Caco-2 (cell line): Measurements from ENCODE around the gene NCK1. TPM values are rescaled to one million over a fixed set of nuclear protein-coding genes. Genes with fewer than 3 reads are reported as not detected.

Experiments used
- BruUV-seq: library from RNA; stranded (reverse); fragments of 400-500 nt; replicated peaks from 2 replicates; lab custom pipeline; 2021; lab: Mats Ljungman, UMichigan
- CTCF ChIA-PET: fragments of 300-600 bp; sonication (Branson Sonifier 250); formaldehyde crosslinking; loops from one replicate; lab custom pipeline; 2022; ENCODE audit warnings: antibody characterized with exemption; lab: Charles Lee
- POLR2A ChIA-PET: fragments of 300-600 bp; sonication (Branson Sonifier 250); formaldehyde crosslinking; loops from one replicate; lab custom pipeline; 2022; ENCODE audit warnings: antibody characterized with exemption; lab: Charles Lee
- DNase-seq, 2 experiments: peaks; one replicate each; pipeline versions ENCODE4 v3.0.0 to v3.0.0-alpha.2; 2020 to 2022
- H3K27me3 ChIP-seq: replicated peaks from 2 replicates; pipeline ENCODE4 v1.6.0; 2011; ENCODE audit warnings: low read length; ENCODE audit not compliant: control insufficient read depth, insufficient read depth
- H3K36me3 ChIP-seq: 2 replicates; pipeline ENCODE4 v1.5.1; 2011; ENCODE audit warnings: low read length; ENCODE audit not compliant: control insufficient read depth, insufficient read depth
- H3K4me1 ChIP-seq: fragments of 250-450 bp; sonication (Bioruptor Pico); 2 replicates; pipeline ENCODE4 v1.5.1; 2020; ENCODE audit warnings: mild to moderate bottlenecking
- H3K4me3 ChIP-seq: 2 replicates; pipeline ENCODE4 v1.5.1; 2011; ENCODE audit warnings: low read depth, mild to moderate bottlenecking, control low read depth, low read length
- H3K9me3 ChIP-seq: fragments of 250-450 bp; sonication (Bioruptor Pico); 2 replicates; pipeline ENCODE4 v1.5.1; 2020; ENCODE audit warnings: mild to moderate bottlenecking, moderate library complexity
- H3K27ac Mint-ChIP-seq: one replicate; pipeline ENCODE4 v1.8.0; 2022; ENCODE audit warnings: mixed read lengths; ENCODE audit not compliant: unreplicated experiment
- H3K27me3 Mint-ChIP-seq: one replicate; pipeline ENCODE4 v1.8.0; 2022; ENCODE audit warnings: mixed read lengths; ENCODE audit not compliant: insufficient read depth, unreplicated experiment
- H3K36me3 Mint-ChIP-seq: one replicate; pipeline ENCODE4 v1.8.0; 2022; ENCODE audit warnings: mild to moderate bottlenecking, mixed read lengths; ENCODE audit not compliant: insufficient read depth, unreplicated experiment
- H3K4me1 Mint-ChIP-seq: one replicate; pipeline ENCODE4 v1.8.0; 2022; ENCODE audit warnings: low read depth, mixed read lengths; ENCODE audit not compliant: unreplicated experiment
- H3K4me3 Mint-ChIP-seq: one replicate; pipeline ENCODE4 v1.8.0; 2022; ENCODE audit warnings: mild to moderate bottlenecking, moderate library complexity, mixed read lengths; ENCODE audit not compliant: unreplicated experiment
- H3K9me3 Mint-ChIP-seq: one replicate; pipeline ENCODE4 v1.8.0; 2022; ENCODE audit warnings: mixed read lengths; ENCODE audit not compliant: unreplicated experiment
- intact Hi-C: fragments of 100-400 bp; cut with micrococcal nuclease; formaldehyde crosslinking; loops from one replicate; pipeline ENCODE4 v1.10.0; 2022; ENCODE audit not compliant: unreplicated experiment
- total RNA-seq: library from RNA; stranded (reverse); gene quantifications from 2 replicates; pipeline ENCODE4 v1.2.3, GENCODE V29; 2022
- TF ChIP-seq, protein P1 (sequence below), 2 experiments: fragments of 200-600 bp in 1 of 2; IDR thresholded peaks; 1 replicate in 1 of 2; 2 replicates in 1 of 2; pipeline versions ENCODE4 v1.5.1 to v1.8.0; 2011 to 2022; ENCODE audit warnings: antibody characterized with exemption in 1 of 2, control low read depth in 1 of 2, inconsistent platforms in 1 of 2, low read depth in 1 of 2, low read length in 1 of 2, mild to moderate bottlenecking in 1 of 2, moderate library complexity in 1 of 2; ENCODE audit not compliant: insufficient read depth in 1 of 2, severe bottlenecking in 1 of 2, unreplicated experiment in 1 of 2

NCK1 gene
- total RNA-seq, 1 experiment from 2014 or later = 37.3 TPM

GRCh38 chr3:136919799-136920580, 58.0 kb downstream of the NCK1 start:
- POLR2A ChIA-PET = no interaction called here
- no TSS peak for BruUV-seq
- H3K4me1 Mint-ChIP-seq = peaks cover 8% of the 10 kb centered on the region

GRCh38 chr3:136920904-136921611, 59.0 kb downstream of the NCK1 start:
- Mint-ChIP-seq H3K9me3 (peaks cover 13% of the 10 kb centered on the region), H3K27me3 (no peaks in the 10 kb centered on the region), H3K27ac (no peak overlapping the region), H3K4me3 (no peak overlapping the region), H3K4me1 (peaks cover 8% of the 10 kb centered on the region), H3K36me3 (no peaks in the 10 kb centered on the region)
- no TSS peak for BruUV-seq
- Histone ChIP-seq H3K4me1 (no peaks in the 10 kb centered on the region), H3K36me3 (no peaks in the 10 kb centered on the region), H3K27me3 (no peaks in the 10 kb centered on the region), H3K4me3 (no peak overlapping the region), H3K9me3 (peaks cover 9% of the 10 kb centered on the region; the same call in 1 of the 2 replicates)
- ChIA-PET CTCF (no interaction called here), POLR2A (no interaction called here)
- TF ChIP-seq, protein P1, sequence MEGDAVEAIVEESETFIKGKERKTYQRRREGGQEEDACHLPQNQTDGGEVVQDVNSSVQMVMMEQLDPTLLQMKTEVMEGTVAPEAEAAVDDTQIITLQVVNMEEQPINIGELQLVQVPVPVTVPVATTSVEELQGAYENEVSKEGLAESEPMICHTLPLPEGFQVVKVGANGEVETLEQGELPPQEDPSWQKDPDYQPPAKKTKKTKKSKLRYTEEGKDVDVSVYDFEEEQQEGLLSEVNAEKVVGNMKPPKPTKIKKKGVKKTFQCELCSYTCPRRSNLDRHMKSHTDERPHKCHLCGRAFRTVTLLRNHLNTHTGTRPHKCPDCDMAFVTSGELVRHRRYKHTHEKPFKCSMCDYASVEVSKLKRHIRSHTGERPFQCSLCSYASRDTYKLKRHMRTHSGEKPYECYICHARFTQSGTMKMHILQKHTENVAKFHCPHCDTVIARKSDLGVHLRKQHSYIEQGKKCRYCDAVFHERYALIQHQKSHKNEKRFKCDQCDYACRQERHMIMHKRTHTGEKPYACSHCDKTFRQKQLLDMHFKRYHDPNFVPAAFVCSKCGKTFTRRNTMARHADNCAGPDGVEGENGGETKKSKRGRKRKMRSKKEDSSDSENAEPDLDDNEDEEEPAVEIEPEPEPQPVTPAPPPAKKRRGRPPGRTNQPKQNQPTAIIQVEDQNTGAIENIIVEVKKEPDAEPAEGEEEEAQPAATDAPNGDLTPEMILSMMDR (IDR thresholded peaks at IDR 0.05; ENCODE audit: insufficient read depth in 1 of 2, low read depth in 1 of 2, low read length in 1 of 2, severe bottlenecking in 1 of 2, unreplicated experiment in 1 of 2) = no peak
- intact Hi-C loops = no loop called here
- DNase-seq = no peak

More at GRCh38 chr3:136919799-136920580, 58.0 kb downstream of the NCK1 start:
- H3K27ac Mint-ChIP-seq = no peak overlapping the region
- no peak for DNase-seq
- H3K4me1 ChIP-seq = no peaks in the 10 kb centered on the region
- no peaks in the 10 kb centered on the region for H3K36me3 Mint-ChIP-seq
- H3K27me3 Mint-ChIP-seq = no peaks in the 10 kb centered on the region
- peaks cover 9% of the 10 kb centered on the region; the same call in 1 of the 2 replicates for H3K9me3 ChIP-seq
- peaks cover 13% of the 10 kb centered on the region for H3K9me3 Mint-ChIP-seq
- H3K4me3 ChIP-seq = no peak overlapping the region
- H3K4me3 Mint-ChIP-seq = no peak overlapping the region
- TF ChIP-seq, protein P1 (IDR thresholded peaks at IDR 0.05; ENCODE audit: insufficient read depth in 1 of 2, low read depth in 1 of 2, low read length in 1 of 2, severe bottlenecking in 1 of 2, unreplicated experiment in 1 of 2) = no peak
- CTCF ChIA-PET = no interaction called here
- intact Hi-C loops = no loop called here
- no peaks in the 10 kb centered on the region for H3K36me3 ChIP-seq
- no peaks in the 10 kb centered on the region for H3K27me3 ChIP-seq

DNA sequence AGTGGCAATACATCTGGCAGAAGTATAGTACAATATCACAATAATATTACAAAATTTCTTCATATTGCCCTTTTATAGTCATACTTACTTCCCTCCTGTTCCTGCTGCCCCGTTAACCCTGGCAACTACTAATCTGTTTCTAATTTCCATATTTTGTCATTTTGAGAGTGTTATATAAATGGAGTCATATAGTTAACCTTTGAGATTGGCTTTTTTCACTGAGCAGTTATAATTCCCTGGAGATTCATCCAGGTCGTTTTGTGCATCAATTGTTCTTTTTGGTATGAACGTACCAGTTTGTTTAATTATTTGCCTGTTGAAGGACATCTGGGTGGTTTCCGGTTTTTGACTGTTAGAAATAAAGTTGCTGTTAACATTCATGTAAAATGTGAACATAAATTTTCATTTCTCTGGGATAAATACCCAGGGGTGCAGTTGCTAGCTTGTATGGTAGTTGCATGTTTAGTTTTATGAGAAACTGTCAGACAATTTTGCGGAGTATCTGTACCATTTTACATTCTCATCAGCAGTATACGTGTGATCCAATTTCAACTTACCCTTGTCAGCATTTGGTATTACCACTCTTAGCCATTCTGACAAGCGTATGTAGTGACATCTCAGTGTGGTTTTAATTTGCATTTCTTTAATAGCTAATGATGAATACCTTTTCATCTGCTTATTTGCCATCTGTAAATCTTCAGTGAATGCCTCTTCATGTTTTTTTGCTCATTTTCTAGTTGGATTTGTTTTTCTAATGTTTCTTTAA, 63.6 kb downstream of the NCK1 start:
- TF ChIP-seq, protein P1 (IDR thresholded peaks at IDR 0.05; ENCODE audit: insufficient read depth in 1 of 2, low read depth in 1 of 2, low read length in 1 of 2, severe bottlenecking in 1 of 2, unreplicated experiment in 1 of 2) = no peak
- Histone ChIP-seq H3K9me3 (peaks cover 6% of the 10 kb centered on the region; the same call in 1 of the 2 replicates), H3K36me3 (no peaks in the 10 kb centered on the region), H3K4me3 (no peak overlapping the region), H3K4me1 (no peaks in the 10 kb centered on the region), H3K27me3 (no peaks in the 10 kb centered on the region)
- CTCF ChIA-PET = no interaction called here
- BruUV-seq = no TSS peak
- H3K4me3 Mint-ChIP-seq = no peak overlapping the region
- peaks cover 12% of the 10 kb centered on the region for H3K9me3 Mint-ChIP-seq
- POLR2A ChIA-PET = no interaction called here
- intact Hi-C loops = no loop called here
- DNase-seq = no peak
- H3K27me3 Mint-ChIP-seq = no peaks in the 10 kb centered on the region
- no peaks in the 10 kb centered on the region for H3K36me3 Mint-ChIP-seq
- peaks cover 8% of the 10 kb centered on the region for H3K4me1 Mint-ChIP-seq
- no peak overlapping the region for H3K27ac Mint-ChIP-seq
